Measurements from ENCODE around the gene NAA80.
A peak's percentile ranks its signal among the peaks of the same experiment; 100 is the strongest.

Gene NAA80

DNA sequence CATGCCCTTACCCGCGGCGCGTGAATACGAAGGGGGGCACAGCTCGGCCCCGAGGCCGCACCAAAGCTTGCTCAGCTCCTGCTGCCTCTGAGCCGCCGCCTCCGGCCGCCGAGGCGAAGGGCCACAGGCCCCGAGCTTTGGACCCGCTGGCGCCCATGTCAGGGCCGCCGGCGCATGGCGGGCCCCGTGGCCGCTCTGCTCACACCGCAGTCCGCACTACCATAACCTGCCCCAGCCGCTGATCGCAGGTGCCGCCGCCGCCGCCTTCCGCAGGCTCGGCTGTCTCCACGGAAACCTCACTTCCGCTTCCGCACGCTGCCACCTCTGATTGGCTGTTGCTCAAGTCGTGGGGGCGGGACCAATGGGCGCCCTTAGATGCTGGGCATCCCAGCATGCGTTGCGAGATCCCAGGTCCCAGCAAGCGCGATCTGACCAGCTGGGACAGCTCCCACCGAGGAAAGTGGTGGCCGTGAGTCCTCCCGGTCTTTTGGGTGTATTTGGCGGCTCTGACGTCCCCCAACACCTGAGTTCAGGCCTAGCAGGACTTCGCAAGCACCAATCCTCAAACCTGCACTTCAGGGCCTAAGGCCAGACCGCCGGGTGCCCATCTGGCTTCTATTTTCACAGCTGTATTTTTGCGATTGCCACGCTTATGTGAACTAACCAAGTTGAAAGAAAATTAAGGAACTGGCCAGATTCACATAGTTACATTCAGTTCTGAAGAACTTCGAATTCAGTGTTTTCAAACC, 28.9 kb upstream of the NAA80 start, which contains the start of gene TUSC2:
Gene TUSC2, minus strand, starts transcription at position 281 of the 749 bp plus-strand sequence. Its CDS starts 124 bp downstream, at position 157.
- peak; percentile 85 for DNase-seq

DNA sequence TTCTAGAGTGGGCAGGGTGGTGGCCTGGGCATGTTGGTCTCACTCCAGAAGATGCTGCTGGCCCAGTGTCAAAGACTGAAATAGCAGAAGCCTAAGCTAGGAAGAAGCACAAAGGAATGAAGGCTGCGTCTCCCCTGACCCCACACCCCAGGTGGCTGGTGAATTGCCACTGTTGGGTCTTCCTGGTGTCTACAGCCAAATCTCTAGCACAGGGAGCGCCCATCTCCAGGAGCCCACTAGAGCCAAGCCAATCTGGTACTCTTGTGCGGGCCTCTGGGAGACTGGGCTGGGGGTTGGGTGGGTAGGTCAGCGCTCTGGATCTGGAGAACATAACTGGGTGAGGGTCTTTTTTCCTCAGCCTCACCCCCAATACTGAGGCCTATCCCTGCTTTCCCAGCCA, 27.9 kb upstream of the NAA80 start:
- DNase-seq, result no peak

DNA sequence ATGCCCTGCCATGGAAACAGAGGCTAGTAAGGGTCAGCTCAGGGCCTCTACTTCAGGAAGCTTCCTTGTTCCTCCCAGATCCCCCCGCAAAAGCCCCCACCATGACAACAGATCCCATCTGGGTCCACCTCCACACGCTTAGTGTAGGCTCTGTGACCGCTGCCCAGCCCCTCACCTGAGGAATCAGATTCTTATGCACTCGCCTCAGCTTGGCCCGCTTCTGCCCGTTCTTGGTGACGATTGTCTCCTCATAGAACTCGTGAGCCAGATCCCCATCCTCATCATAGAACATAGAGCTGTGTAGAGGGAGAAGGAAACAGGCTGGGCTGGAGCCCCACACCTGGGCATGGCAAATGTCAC, 27.0 kb upstream of the NAA80 start:
- DNase-seq, result no peak

DNA sequence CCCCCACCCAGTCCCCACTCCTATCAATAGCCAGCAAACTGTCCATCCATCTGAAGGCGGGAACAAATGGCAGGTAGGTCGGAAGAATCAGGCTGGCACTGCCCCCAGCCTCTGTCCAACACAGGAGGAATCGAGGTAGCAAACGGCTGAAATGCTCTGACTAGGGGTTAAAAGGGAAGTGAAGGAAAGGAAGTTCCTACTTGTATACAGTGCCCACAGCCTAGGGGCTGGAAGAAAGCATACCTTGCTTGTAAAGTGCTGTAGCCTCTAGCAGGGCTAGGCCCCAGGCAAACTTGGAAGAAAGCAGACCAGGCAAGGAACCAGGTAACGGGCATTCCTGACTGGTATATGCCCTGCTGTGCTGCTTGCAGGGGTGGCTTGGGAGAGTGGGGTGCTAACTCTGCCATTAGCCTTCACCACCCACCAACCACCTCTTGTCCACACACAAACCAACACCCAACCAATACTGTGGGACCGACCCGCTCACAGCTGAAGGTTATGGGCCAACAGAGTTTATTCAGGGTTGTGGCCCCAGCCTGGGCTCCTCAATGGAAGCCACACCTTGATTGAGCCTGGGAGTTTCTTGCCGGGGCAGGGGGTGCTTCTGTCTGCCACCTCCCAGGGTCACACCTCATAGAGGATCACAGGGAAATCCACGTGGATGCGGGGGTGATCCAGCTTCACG, 26.4 kb upstream of the NAA80 start:
- no peak for DNase-seq

DNA sequence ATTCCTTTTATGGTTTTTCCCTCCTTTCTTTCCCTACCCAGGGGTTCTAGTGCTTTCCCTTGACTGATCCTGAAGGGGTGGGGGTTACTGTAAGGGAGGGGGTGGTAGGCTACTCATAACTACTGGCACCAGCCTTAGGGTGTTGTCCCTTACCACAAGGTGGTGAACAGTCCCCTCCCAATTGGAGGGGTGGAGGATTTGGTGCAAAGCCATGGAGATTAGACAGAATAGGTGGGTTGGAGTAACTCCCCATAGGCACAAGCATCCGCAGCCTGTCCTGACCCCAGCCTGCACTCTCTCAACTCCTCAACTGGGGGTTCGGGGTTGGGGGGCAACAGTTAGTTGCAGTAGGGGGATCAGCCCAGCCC, 25.9 kb upstream of the NAA80 start:
- DNase-seq, result no peak

DNA sequence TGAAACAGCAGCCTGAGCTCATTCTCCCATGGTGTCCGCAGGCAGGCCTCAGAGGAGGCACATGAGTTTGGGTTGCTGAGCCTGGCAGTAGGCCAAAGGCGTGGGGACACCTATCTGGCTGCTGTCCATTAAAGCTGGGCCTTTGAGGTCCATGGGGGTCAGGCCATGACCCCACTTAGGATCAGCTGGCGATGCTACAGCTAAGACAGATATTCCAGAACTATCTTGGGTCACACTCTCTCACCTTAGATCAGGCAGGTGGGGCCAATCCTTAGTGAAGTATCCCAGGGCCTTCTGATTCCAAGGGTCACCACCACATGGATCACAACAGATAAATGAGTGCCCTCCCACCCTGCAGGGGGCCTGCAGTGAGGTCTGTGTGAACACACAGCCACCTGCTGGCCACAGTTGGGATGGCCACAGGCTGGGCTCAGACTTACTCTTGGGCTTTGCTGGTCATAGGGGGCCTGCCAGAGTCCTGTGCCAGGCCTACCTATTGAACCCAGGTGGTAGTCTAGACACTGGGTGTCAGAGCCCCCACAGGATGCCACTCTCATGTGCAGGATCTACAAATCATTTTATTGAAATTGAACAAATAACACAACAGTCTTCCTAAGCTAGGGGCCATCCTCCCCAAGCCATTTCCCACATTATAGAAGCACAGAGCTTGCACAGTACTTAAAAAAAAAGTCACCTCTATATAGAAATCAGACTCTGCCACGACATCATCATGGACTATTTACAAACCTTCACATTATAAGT, 25.3 kb upstream of the NAA80 start:
- peak; percentile 39 for DNase-seq

DNA sequence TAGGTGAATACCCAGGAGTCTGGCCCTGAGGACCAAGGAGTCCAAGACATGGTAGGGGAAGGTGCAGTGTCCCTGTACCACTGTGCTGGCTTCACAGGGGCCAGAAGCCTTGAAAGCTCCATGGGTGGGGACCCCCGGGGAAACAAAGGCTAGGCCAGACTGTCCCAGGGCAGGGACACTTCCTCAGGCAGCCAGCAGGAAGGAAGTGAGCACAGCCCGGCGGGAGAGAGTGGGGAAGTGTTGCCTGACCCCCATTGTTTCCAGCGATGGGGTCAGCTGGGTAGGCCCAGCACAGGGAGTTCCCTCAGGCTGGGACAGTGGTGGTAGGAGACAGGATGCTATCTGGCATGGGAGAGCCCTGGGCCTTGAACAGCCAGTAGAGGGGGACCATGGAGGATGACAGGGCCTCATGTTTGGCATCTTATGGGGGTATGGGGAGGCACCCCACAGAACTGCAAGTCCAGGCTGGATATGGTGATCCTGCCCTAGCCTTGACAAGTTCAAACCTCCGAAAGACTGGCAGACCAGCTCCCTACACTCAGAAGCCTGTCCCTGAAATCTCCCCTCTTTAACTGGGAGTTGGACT, 24.5 kb upstream of the NAA80 start:
- no peak for DNase-seq

DNA sequence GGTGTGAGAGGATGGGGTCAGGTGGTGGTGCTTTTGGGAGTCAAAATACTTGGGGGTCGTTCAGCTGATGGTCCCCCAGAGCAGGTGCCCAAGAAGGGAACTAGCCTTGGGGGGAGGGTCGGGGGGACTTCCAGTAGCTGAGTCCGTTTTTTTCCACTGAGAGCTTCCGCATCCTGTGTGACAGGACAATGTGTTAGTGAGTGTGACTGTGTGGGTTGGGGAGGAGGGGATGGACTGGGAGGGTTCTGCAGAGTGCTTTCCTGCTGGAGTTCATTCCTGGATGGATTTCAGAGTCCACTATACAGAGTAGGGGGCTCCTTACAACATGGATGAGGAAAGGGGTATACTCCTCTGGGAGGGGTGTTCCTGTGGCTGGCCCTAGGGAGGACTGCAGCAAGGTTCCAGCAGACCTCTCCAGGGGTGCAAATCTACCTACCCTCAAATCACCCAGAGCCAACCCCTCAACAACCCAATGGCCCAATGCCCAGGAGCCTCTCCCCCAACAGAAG, 23.9 kb upstream of the NAA80 start:
- DNase-seq, result no peak

DNA sequence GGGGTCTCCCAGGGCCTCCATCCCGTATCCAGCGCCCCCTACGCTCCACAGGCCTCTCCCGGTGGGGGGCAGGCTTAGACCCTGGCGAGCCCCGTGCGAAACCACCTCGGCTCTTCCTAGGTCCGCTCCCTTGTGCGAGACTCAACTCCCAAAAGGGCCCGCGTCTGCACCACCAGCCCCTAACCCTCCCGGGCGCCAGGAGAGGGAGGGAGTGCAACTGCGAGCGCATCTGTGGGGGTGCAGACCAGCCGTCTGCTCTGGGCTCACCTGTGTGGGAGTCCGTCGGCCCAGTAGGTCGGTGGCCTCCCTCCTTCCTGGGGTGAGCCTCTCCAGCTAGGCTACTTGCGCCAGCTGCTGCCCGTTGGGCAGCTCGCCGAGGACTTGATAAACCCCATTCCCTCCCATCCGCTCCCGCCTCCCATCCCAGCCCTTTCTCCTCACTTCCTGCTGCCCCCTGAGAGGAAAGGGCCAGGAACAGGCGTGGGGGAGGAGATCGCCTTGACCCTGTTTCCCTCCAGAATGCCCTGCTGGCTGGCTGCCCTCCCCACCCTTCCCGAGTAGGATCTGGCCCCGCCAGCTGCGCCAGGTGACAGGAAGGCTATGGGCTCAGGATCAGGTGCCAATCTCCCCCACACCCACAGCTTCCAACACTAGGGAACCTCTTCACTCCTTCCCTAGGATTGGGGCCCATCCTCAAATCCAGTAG, 23.3 kb upstream of the NAA80 start, which contains the start of gene HYAL2:
Gene HYAL2, minus strand, starts transcription at position 360 of the 706 bp plus-strand sequence. CDS start 2,256 bp downstream, outside the sequence.
- DNase-seq, result no peak

DNA sequence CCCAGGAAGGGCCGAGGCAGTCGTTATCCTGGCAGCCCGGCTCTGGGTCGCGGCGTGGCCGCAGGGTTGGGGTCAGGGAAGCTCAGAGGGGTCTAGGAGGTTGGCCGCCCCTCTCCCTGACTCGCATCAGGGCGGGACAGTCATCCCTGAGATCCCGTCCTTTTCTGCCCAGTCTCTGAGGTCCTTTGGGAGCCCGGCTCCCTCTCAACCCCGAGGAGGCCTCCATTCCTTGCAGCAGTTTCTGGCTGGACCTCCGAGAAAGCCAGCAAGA, 22.8 kb upstream of the NAA80 start:
- DNase-seq, result no peak

DNA sequence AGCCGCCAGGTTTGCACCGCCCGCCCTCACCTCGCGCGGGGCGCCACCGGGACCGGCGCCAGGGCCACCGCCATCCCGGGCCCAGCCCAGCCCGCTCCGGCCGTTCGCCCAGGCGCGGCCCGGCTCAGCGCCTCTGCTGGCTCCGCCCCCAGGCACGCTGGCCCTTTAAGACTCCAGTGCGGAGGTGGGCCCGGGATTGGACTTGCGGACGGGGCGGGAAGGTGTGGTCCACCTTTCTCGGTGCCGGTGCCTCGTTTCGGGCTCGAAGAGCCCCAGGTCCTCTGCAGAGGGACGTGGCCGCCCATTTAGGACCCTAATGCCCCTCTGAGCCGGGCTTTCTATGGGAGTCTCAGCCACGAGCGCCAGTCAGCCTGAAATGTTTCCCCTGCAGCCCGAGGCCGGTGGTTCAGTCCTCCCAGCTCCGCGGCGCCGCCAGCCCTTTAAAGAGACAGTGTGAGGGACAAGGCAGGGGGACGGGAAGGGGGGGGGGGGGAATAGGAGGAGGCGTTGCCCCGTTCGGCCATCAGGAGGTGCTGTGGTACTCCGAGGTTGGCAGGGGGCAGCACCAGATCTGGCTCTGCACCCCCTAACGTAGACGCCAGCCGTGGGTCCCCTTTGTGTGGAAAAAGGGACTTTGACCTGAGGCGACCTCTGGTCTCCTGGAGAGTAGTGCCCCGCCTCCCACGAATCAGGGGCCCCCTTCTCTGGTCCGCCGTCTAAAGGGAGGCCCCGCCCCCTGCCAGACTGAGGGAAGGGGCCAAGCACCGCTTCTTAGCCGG, 22.3 kb upstream of the NAA80 start:
- peak; percentile 78 for DNase-seq

DNA sequence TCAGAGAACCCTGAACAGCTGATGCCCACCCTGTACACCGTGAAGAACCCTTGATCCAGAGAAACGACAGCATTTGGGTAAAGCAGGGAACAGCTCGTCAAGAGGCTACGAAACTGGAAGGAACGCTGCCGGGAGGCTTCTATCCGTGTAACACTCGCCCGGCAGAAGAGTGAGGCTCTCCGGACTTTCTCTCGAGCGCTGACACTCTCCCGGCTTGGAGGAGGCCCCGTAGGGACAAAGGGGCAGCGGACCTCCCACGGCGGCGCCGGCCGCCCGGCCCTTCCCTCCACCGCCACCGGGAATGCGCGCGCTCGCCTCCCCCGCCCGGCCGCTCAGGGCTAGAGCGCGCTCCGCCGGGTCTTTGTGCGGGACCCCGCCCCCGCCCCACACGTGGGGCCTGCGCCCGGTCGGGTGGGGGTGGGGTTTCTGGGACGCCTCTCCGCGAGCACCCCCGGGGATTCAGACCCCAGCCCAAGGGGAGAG, 21.7 kb upstream of the NAA80 start:
- DNase-seq, result peak; percentile 42

DNA sequence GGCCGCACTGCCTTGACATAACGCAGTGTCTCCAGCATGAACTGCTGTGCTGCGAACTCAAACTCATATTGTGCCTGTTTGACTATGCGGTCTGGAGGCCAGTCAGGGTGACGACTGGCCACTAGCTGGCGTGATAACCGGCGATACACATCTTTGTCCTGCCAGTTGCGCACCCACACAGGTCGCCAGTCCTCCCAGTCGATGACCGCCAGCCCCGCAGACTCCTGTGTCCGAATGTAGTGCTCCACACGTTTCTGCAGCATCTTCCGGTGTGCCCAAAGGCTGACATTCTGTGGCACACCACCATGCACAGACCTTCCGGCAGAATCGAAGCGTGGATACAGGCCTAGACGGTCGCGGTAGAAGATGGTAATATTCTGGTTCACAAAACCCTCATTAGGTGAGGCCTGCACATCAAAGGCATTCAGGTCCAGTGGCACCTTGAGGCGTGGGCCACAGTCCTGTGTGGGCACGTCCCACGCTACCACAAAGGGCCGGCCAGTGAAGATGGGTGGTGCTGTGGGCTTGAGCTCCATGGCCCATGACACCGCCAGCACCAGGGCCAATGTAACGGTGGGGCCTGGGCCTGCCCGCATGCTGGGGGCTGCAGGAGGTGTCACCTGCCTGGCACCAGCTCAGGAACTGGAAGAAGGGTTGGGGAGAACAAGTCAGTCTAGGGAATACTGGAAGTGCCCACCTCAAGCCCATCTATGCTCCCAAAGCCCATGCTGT, 20.9 kb upstream of the NAA80 start:
- DNase-seq, result no peak

DNA sequence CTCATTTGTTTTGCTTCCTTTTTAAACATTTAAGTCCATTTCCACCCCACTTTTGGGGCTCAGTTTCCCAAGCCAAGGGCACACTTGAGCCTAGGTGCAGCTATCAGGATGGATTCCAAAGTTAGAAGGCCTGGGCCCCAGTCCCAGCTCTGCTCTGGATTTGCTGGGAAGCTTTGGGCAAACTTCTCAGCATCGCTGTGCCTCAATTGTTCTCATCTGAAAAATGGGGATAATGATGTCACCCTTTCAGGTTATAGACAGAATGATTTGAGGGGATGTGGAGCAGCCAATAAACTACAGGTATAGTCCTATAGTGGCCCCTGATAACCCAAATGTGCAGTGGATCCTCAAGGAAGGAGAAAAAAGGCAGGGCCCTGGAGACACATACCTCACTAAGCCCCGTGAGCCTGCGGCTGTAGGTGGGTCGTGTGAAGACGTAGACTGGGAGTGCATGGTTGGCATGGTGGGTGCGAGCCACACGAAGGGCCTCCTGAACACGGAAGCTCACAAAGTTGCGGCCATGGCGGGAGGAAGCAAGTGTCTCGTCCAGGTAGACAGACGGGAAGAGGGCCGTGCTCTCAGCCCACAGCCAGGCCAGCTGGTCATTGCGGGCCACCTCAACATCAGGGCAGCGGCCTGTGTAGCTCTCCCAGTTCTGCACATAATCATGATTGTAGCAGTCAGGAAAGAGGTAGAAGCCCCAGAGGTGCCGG, 20.1 kb upstream of the NAA80 start:
- DNase-seq, result no peak

DNA sequence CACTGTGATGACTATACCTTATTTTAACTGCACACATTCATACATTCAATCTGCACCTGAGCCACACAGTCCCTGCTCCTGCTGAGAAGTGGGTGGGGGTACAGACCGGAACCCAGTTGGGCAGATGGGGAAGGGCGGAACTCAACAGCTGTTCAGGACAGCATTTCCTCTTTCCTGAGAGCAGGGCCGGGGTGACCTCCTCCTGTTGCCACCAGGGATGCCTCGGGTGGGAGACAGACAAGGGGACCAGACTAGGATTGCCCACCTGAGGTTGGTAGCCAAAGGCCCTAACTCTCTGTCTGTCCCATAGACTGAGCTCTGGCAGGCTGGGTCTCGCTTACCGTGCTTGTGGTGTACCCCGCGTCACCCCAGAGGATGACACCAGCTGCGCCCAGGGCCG, 19.4 kb upstream of the NAA80 start:
- no peak for DNase-seq

DNA sequence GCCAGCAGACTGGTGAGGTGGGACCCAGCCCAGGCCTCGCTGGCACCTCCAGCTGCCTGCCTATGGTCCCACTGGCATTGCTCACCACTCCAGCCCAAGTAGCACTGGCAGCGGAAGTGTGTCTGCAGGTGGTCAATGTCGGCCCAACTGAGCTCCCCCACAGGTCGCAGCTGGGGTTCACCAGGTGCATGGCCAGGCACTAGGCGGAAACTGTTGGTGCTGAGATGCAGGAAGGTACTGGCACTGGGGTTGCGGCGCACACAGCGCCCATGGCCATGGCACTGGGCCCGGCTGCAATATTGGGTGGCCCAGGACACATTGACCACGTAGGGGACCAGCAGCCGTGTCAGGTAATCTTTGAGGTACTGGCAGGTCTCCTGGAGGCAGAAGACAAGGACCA, 19.0 kb upstream of the NAA80 start:
- no peak for DNase-seq

DNA sequence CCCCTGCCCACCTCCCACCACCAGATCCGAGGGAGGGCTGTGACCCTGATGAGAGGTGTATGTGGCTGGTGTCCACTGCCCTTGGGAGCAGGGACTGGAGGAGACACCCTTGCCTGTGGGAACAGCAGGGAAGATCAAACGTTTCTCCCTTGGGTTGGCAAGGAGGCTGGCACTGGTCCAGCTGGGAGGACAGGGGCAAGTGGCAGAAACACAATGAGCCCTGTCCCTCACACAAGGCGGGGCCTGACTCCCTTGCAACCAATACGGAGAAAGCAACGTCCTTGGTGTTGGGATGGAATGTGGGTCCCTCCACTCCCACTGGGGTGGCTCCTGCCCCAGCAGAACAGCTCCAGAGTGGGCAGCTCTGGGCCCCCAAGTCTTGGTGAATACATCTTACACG, 18.1 kb upstream of the NAA80 start:
- no peak for DNase-seq

DNA sequence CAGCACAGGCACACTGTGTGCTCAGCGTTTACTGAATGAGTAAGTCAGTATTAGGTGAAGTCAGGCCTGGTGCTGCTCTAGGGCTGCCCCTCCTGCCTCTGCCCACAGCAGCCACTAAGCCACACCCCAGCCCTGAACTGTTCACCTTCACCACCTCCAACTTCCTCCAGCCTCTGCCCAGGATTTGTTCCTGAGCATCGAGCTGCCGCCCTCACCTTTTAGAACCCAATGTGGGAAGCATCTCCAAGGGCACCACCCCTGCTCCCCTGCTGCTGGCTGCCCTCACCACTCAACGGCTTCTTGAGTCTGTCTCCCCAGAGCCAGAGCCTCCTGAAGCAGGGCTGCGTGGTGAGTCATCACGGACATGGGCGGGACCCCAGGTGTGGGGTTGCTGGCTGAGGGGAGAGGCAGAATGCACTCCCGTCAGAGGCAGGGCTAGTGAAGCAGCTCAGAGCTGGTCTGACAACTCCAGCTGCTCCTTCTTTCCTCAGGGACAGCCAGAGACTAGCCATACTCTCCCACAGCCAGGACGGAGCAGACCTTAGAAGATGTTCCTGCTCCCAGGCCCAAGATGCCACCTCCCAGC, 17.5 kb upstream of the NAA80 start:
- DNase-seq, result peak; percentile 51

DNA sequence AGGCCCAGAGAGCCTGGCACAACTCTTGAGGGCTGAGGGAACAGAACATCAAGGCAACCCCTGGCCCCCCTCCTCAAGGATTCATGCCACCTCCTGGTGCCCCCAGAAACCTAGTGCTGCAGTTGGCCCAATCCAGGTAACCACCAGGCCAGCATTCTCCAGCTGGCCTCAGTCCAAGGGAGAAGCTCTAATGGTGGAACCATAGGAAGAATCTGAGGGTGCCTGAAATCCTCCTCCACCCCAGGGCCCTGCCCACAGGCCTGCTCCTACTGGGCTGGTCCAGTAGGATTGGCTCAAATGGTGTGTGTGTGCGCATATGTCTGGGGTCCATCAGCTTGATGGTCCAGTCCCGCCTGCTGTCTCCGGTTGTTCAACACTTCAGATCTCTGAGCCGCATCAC, 15.6 kb upstream of the NAA80 start:
- DNase-seq, result no peak

DNA sequence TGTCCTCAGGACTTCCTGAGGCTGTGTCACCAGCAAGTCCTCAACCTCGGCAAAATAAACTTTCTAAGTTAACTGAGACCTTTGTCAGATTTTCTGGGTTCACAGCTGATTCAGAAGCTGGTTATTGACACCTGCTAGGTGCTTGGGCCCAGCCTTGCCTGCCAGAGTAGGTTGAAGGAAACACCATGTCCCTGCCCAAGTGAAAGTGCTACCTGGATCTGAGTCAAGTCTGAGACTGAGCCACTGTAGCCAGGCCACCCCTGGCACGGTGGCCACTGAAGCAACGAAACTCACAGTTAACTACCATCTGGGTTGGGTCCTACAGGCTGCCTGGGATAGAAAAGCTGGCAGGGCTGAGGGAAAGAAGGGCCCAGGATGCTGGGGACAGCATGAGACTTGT, 15.1 kb upstream of the NAA80 start:
- no peak for DNase-seq
